CD4-positive, alpha-beta T cell treated with Interleukin-17A for 4 hours (primary cell): ENCODE measurements around the gene AP4B1.
A peak's percentile ranks its signal among the peaks of the same experiment; 100 is the strongest.

Source experiments
- DNase-seq: peaks from one replicate; pipeline ENCODE4 v3.0.0-alpha.2; 2020; ENCODE audit warnings: mixed read lengths

Gene AP4B1

DNA sequence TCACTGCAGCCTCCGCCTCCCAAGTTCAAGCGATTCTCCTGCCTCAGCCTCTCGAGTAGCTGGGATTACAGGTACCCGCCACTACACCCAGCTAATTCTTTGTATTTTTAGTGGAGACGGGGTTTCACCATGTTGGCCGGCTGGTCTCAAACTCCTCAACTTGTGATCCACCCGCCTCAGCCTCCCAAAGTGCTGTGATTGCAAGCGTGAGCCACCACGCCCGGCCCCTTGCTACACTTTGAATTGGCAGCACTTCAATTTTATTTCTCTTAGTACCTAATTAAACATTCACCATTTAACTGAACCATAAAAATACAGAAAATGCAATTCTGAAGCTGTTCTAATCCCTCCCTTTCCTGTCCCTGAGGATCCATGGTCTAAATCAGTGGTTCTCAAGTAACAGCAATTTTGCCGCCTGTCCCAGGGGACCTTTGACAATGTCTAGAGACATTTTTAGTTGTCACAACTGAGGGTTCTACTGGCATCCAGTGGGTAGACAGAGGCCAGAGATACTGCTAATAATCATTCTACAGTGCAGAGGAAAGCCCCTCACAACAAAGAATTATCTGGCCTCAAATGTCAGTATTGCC lies 12.9 kb downstream of the AP4B1 start:
- DNase-seq: no peak

DNA sequence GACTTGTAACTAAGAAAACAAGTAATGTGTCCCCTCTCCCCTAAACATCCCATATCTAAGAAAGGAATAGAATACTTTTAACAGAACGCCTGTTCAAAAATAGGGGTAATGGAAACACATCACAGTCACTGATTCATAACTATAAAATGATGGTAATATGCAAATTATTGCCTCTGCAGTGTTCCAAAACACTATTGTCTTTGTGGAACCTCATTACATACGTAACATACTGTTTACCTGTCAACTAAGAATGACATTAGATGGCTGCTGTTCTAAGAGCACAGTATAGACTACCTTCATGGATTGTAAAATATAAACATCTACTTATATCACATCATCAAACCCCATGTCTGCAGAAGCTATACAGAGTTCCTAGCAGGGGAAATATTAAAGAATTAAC lies 13.8 kb downstream of the AP4B1 start:
- no peak for DNase-seq

DNA sequence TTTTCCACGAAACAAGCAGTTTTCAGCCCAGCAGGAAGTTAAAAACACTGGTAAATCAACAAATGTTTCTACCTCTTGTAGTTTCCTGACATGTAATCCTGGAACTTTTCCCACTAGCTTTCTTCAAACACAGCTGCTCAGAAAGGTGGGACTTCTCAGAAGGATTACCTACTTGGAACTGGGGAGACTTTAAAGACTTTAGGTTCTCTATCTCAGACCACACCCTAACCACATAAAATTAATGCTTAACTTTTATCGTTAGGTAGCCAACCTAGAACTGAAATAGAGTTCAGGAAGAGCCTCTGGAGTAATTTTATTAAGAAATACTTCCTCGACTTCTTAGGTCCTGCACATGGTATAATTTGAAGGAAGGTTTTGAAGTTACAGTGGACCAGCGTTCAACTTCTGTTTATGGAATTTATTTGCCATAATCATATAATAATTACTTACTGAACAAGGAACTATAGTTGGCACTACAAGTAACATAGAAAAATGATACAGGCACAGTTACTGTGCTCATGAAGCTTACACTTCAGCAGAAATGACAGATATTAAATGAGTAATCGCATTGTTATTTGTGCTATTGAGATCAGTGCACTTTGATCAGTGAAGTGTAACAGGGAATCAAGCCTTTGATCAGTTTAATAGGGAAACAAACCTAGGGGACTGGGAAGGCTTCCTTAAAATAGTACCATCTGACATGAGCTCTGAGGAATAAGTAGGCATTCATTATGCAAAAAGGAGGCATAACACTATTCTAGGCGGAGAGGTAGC lies 17.0 kb downstream of the AP4B1 start, which contains the start of gene BCL2L15:
Gene BCL2L15, minus strand, starts transcription at position 180 of the 774 bp plus-strand sequence. CDS start 206 bp downstream, outside the sequence.
- no peak for DNase-seq

DNA sequence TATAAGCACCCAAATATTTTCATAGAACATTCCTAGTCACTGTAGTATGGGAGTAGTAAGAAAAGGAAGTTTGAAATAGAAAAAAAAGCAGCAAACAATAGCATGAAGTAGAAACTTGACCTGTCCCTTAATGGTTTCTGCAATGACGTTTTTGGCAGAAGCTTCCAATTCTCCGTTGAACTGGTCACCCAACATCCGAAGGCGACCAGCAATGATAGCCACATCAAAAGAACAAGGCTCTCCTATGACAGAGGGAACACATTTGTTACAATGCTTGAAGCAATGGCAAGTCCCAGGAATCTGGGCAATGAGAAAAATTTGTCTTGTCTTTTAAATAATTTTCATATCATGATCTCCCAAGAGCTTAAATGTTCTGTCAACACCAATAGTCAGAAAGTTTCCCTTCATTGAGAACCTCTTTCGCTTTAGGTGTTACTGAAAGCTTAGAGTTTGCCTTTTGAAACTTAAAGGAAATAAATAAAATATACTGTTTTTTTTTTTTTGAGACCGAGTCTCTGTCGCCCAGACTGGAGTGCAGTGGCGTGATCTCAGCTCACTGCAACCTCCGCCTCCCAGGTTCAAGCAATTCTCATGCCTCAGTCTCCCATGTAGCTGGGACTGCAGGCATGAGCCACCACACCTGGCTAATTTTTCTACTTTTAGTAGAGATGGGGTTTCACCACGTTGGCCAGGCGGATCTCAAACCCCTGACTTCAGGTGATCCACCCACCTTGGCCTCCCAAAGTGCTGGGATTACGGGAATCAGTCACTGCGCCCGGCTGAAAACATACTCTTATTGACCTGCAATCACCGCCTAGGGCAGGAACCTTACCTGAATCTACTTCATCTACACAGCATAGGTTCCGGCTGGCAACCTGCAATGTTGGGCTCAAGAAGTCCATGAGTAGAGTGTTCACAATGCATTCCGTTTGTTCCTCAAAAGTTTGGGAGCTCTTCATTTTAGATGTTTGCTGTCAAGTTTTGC lies 17.9 kb downstream of the AP4B1 start:
- DNase-seq: no peak

DNA sequence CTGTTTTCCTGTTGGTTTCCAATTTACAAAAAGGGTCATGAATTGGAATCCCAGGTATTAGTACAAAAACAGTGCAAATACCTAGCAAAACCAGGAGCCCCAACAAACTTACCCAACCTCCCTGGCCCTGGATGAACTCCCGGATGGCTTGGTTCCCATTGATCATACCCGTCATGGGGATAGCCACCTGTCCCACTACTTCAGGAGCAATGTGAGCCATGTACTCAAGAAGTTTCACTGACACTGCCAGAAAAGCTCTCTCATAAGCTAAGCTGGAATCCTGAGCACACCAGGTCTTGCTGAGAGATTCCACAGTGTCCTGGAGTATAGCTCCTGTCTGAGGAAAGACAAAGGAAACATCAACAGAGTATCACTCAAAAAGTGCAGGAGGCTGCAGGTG lies 22.9 kb downstream of the AP4B1 start:
- no peak for DNase-seq

DNA sequence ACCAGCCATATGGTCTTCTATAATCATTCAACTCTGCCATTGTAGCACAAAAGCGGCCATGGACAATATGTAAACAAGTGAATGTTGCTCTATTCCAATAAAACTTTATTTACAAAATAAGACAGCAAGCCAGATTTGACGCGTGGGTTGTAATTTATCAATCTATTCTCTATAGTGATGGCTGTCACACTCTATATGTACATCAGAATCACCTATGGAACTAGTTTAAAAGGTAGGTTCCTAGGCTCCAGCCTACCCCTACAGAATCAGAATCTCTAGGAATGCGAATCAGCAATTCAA lies 24.9 kb downstream of the AP4B1 start:
- no peak for DNase-seq

DNA sequence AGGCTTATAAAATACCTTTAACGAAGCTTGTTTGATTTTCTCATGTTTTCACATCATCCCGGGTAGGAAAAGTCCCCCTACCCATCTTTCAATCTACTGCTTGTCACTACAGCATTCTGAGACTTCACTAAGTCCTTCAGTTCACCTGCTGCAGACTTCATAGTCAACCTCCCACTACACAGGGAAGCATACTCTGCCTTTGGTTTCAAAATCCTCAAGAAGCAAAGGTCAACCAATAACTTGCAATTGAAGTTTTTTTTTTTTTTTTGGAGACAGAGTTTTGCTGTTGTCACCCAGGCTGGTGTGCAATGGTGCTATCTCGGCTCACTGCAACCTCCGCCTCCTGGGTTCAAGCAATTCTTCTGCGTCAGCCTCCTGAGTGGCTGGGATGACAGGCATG lies 28.4 kb downstream of the AP4B1 start:
- DNase-seq: no peak

DNA sequence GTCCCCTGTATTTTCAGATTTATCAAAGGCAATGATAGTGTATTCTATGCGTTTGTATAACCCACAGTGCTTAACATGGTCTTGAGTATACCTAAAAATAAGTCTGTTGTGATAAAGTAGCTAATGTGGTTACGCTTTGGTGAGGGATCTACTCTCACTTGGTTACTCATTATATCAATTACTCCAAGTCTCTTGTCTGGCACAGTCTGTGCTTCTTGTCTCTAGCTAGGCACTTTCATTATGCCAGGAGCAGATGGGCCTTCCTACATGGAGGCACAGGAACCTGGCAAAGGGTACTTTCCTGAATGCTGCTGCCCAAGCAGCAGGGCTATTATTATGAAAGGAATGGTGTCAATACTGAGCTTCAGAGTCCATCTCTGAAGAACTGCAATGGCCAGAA lies 28.9 kb downstream of the AP4B1 start:
- DNase-seq: no peak

DNA sequence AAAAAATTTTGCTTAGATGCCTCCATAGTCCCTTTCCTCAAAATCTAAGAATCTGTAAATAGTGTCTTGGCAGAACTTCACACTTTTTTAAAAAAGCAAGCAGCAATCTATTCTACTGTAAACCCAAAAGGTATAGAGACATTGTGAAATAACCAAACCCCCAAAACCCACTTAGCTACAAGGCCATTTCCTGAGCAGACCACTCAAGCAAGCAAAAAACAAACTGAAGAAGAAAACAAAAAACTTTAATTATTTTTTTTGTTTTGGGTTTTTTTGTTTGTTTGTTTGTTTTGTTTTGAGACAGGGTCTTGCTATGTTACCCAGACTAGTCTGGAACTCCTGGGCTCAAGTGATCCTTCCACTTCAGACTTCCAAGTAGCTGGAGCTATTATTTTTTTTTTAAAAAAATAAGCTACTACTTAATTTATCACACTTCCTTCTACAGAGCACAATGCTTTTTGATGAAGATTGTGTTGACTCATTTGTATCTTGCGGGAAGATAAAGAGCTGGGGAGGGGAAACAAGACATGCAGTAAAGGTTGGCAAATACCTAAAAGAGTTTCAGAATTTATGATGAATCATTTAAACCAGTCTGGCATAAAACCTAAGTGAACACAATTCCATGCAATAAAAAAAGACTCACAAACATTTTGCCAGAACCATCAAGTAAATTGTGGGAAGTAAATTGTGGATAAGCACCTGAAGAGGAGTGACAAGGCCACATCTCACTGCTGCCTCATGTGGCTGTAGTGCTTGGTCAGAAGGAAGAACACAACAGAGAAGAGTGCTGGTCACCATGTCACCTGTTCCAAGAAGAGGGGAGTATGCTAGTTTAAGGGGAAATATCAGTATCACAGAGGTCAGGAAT lies 30.4 kb downstream of the AP4B1 start:
- DNase-seq: no peak

DNA sequence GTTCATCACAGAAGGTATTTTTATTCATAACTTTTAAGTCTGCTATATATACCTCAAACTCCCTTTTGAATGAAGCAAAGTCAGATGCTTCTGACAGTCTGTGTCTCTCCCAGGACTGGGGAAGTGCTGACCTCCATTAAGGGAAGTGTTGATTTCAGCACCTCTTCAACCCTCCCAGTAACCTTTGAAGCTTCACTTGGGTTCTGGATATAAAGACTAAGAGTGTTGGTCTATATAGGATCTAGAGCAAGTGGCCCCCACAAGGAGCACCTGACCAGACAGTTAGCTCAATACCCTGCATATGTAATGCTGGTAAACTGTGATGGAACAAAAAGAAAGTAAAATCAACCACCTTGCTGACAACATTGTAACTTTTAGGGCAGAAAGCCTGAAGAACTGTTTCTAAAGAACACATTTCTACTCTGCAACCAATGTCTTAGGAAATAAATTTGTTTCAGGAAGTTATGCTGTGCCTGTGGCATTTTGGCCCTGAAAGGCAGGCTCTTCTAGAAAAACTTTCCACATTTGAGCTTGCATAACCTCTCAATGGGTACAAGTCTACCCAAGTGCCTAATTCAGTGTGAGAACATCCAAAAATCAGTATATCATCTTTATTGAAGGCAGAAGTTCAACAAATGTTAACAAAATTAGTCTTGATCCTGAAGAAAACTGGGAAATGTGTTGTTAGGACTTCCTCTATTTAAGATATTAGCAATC lies 32.2 kb downstream of the AP4B1 start:
- DNase-seq: no peak

DNA sequence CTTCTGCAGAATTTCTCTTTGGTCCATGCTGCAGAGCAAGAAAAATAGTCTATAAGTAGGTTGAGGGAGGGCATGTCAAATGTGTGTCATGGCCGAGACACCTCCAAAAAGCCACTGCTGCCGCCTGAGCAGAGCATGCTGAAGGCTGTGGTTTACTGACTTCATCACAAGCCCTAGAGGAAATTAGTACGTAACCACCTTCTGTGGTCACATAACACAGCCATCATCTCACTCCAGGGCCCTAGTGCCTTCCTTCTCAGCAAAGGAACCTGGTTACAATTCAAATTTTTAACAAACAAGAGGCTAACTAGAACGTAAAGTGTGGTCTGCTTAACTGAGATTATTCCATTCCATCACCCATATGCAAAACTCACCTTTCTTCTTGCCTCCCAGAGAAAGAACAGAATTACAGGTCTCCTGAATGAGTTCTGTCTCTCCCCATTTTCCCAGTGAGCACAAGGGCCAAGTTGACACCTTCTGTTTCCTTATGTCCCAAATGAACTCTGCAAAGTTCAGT lies 32.9 kb downstream of the AP4B1 start, which contains the start of gene PTPN22:
Gene PTPN22, minus strand, starts transcription at position 116 of the 517 bp plus-strand sequence.
- DNase-seq: peak; percentile 82

DNA sequence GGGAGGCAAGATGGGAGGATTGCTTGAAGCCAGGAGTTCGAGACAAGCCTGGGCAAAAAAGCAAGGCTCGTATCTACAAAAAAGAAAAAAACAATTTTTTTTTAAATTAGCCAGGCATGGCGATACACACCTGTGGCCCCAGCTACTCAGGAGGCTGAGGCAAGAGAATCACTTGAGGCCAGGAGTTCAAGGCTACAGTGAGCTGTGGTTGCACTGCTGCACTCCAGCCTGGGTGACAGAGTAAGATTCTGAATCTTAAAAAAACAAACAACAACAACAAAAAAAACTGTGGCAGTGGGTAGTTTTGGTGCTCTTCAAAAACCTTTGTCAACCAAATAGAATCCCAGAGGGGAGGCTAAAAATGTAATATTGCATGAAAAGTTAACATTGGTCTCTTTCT lies 33.8 kb downstream of the AP4B1 start:
- DNase-seq: peak; percentile 26

DNA sequence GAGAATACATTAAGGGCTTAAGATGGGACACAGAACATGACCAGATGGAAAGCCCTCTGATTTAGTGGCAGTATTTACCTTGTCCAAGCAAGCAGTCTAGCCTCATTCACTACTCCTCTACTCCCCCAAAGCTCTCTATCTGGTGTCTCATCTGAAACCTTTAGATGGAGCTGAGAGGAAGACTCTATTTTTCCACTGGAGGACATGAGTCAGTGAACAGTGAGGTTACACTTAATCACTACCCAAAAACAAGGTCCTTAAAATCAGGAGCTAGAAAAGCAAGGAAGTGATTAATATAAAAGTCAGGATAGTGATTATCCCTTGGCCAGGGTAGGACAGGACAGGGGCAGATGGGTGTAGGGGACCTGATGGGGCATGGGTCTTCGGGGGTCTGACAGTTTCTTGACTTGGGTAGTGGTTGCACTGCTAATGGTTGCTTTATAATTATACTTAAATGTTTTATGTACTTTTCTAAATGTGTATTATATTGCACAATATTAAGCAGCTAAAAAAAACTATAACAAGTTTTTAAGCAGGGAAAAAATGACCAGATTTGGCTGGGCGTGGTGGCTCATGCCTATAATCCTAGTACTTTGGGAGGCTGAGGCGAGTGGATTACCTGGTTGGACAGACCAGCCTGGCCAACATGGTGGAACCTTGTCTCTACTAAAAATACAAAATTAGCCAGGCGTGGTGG lies 36.1 kb downstream of the AP4B1 start:
- no peak for DNase-seq

DNA sequence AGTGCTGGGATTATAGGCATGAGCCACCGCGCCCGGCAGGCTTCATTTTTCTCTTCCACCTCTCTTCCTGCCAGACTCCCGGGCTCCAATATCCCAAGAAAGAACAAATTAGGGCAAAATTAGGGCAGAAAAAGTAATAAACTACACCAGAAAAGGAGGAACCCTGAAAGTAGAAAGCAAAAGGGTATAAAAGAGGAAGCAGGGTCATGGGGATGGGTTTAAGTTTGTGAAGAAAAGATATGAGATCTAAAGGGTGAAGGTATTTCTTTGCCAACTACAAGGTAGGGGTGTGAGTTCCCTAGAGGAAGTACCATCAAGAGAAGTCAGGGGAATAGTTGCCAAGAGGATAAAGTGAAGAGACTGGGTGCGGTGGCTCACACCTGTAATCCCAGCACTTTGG lies 43.0 kb downstream of the AP4B1 start:
- no peak for DNase-seq

DNA sequence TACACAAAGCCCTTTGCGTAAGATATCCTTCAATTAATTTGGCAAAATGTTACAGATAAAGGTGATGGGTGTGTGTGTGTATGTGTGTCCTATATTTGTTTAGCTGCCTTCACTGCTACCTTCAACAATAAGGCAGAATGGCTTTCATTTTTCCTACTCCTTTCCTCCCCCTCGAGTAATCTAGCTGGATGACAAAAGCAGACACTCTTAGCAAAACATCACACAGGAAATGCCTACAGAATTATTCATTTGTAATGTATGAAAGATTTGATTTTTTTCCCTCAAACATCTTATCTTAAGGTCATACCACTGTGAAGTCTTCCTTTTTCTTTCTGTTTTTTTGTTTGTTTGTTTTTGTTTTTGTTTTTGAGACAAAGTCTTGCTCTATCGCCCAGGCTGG lies 43.7 kb downstream of the AP4B1 start:
- no peak for DNase-seq

DNA sequence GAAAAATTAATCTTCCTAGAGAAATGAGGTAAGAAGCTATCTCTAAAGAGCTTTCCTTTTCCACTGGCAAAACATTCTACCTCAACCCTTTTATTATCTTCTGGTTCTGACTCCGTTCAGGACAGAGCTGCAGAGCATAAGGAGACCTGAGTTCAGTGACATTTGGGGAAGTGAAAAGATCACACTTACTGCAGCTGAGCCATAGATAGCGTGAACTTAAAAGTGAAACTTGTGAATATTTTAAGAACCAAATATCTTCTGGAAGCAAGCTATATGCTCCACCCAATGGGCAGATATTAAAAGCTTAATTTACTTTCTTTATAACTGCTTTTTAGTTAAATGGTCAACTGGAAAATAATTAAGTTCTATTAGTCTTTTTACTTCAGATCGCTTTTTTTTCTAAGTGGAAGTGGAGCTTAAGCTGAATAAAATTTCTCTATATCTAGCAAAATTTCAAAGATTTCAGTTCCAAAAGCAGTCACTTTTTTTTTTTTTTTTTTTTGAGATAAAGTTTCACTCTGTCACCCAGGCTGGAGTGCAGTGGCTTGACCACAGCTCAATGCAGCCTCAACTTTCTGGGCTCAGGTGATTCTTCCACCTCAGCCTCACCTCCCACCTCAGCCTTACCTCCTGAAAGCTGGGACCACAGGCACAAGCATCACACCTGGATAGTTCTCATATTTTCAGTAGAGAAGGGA lies 45.0 kb downstream of the AP4B1 start:
- DNase-seq: no peak

DNA sequence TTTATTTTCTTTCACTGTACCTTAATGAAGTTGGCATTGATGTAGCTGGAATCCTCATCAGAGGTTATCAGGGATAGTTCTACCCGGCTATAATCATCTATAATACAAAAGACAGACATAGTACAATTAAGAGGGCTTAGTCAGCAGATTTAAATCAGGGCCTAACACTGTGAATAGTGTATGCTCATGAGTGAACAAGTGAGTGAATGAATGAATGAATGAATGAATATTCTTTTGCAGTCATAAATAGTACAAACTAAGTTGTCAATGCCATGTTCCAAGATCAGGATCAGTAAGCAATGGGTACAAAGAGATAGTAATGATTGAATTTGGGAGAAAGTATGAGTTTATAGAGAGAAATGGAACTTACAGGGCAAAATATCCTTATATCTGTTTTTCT lies 45.6 kb downstream of the AP4B1 start:
- no peak for DNase-seq

DNA sequence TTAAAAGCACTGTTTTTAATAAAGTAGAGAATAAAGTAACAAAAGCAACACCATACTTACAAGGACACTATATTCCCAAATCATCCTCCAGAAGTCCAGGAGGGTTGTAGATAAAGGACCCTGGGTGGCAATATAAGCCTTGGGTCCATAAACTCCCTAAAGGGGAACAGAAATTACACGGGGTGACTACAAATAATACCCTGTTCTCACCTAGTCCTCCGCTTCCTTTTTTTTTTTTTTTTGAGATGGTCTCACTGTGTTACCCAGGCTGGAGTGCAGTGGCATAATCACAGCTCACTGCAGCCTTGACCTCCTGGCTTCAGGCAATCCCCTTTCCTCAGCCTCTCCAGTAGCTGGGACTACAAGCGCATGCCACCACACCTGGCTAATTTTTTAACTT lies 46.2 kb downstream of the AP4B1 start:
- no peak for DNase-seq

DNA sequence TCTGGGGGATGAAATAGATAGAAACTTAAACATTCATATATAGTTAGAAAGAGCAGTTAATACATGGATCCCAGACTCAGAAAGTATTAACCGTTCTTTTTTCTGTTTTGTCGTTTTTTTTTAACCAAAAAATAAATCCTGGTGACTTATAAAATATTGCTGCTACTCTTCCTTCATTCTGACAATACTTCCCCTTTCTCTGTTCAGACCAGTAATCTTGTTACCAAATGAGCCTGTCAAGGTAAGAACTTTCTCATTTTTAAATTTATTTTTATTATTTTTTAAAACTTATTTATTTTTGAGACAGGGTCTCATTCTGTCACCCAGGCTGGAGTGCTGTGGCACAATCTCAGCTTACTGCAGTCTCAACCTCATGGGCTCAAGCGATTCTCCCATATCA lies 46.8 kb downstream of the AP4B1 start:
- no peak for DNase-seq

DNA sequence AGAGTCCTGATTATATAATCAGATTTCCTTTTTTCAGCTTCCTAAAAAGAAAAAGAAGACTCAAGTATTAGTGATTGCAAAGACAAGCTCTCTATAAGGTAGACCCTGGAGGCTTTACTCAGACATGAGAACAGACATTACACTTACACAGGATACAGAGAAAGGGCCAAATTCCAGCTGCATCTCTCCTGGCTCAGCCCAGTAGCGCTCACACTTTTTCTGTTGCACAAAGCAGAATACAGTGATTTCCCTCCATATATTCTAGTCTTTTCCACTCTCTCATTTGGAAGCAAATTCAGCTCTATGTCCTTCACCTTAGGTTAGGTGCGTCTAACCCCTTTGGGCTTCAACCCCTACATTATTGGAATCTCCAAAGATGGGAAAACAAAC lies 48.2 kb downstream of the AP4B1 start:
- DNase-seq: no peak
